Measurements from ENCODE around the gene CPE.

The CPE gene

DNA sequence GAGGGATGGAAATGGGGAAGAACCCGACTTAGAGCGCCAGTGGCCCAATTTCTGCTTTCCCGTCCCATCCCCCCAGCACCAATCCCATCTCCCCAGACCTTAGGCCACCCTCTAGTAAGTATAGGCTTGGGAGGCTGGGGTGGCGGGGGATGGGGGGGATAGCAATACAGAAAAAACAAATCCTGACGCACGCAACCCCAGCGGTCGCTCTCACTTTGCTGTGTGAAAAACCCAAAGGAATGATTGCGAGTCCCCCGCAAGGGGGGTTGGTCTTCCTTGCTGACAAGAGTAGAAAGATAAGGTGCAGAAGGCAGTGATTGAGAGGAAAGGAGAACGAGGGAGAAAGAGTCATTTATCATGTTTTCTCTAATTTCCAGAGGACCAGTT lies 863 bp downstream of the CPE start:
- ATAC-seq (ENCODE audit: low read depth) (no peak), DNase-seq (ENCODE audit: low spot score in 2 of 2) (no peak)
- Mint-ChIP-seq H3K4me1 (peaks cover 2% of the 10 kb centered on the region), H3K27me3 (peaks cover 17% of the 10 kb centered on the region), H3K36me3 (no peaks in the 10 kb centered on the region), H3K4me3 (peak overlapping the region; percentile 35), H3K9me3 (no peaks in the 10 kb centered on the region), H3K27ac (no peak overlapping the region)

DNA sequence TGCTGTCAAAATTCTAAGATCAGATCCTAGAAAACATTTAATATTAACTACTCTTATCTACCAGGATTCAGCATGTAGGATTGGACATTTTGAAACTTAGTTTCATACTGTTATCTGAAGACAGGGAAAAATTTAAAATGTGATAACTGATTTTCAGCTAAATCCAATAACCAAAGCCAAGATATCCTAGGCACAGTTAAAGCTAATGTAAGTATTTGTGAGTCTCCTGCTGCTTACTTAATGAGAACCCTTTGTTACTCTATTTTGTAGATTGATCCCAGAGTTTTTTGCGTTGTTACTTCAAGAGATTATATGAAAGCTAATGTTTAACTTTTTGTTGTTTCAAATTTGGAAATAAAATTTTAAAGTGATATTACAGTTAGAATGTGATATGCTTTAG lies 2.0 kb downstream of the CPE start:
- DNase-seq (ENCODE audit: low spot score in 2 of 2) = no peak
- H3K9me3 Mint-ChIP-seq = no peaks in the 10 kb centered on the region
- H3K36me3 Mint-ChIP-seq = no peaks in the 10 kb centered on the region
- H3K4me3 Mint-ChIP-seq = no peak overlapping the region
- peaks cover 2% of the 10 kb centered on the region for H3K4me1 Mint-ChIP-seq
- peaks cover 10% of the 10 kb centered on the region for H3K27me3 Mint-ChIP-seq
- H3K27ac Mint-ChIP-seq = no peak overlapping the region
- no peak for ATAC-seq (ENCODE audit: low read depth)

DNA sequence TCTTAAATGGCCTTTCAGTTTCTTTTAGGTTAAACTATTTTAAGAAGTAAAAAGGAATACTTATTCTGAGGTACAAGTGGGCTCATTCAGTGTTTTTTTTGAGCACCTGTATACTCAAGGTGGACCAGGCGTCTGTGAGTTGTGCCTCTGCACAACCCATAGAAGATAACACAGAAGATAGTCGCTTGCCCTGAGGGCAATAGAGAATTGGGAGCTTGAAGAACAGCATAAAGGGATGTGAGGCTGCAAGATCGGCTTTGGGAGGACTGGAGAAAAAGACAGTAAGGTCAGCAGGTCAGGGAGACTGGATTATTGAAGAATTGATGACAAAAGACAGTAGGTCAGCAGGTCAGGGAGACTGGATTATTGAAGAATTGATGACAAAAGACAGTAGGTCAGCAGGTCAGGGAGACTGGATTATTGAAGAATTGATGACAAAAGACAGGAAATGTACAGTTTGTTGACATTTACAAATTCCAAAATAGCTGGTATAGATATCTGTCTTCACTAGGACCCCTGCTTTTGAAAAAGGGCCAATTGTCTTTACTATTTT lies 3.1 kb downstream of the CPE start:
- Mint-ChIP-seq H3K27me3 (peaks cover 10% of the 10 kb centered on the region), H3K4me3 (no peak overlapping the region)

DNA sequence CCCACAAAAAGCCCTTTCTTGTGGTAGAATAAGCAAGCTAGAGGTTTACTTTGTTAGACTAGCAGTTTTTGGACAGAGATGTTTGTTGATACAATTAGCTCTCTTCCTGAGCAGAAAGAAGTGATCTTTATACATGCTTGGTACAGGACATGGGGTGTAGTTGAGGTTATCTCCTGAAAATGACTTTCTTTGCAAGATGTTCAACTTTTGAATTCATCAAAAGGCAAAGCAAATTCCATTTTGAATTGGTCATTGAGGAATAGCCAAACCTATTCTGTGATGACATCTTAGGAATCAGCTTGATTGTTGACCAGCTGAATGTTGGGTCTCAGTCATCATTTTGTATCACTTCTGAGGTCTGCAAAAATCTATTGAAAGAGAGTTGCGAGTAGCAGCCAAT lies 3.8 kb downstream of the CPE start:
- Mint-ChIP-seq H3K9me3 (no peaks in the 10 kb centered on the region), H3K4me1 (peaks cover 2% of the 10 kb centered on the region), H3K27me3 (peaks cover 12% of the 10 kb centered on the region), H3K36me3 (no peaks in the 10 kb centered on the region), H3K4me3 (no peak overlapping the region), H3K27ac (no peak overlapping the region)
- DNase-seq (ENCODE audit: low spot score in 2 of 2) (no peak), ATAC-seq (ENCODE audit: low read depth) (no peak)

More for the DNA sequence above, 3.1 kb downstream of the CPE start:
- Mint-ChIP-seq H3K27ac (no peak overlapping the region), H3K36me3 (no peaks in the 10 kb centered on the region), H3K9me3 (no peaks in the 10 kb centered on the region), H3K4me1 (peaks cover 2% of the 10 kb centered on the region)
- no peak for ATAC-seq (ENCODE audit: low read depth)
- no peak for DNase-seq (ENCODE audit: low spot score in 2 of 2)

DNA sequence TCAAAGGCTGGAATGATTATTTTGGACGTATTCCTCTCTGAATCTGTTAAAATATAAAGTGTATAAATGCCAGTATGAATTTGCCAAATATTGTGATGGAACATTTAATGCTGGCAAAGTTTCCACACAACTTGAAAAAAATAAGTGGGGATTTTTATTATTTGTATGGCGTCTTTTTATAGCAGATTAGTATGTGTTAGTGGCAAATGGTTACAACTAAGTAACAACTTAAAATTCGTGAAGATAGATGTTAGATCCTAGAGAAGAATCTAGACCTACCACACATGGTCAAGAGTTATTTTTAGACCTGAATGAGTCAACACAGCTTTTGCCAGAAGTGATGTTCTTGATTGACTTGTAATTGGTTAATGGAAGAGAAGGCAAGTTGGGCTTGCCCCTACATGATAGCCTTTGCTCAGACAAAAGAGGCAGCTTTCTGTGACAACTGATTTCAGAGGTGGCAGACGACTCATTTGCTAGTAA lies 4.8 kb downstream of the CPE start:
- Mint-ChIP-seq H3K4me3 (no peak overlapping the region), H3K27me3 (peaks cover 15% of the 10 kb centered on the region), H3K27ac (no peak overlapping the region), H3K9me3 (no peaks in the 10 kb centered on the region), H3K36me3 (no peaks in the 10 kb centered on the region), H3K4me1 (peaks cover 2% of the 10 kb centered on the region)
- ATAC-seq (ENCODE audit: low read depth) (no peak), DNase-seq (ENCODE audit: low spot score in 2 of 2) (no peak)

DNA sequence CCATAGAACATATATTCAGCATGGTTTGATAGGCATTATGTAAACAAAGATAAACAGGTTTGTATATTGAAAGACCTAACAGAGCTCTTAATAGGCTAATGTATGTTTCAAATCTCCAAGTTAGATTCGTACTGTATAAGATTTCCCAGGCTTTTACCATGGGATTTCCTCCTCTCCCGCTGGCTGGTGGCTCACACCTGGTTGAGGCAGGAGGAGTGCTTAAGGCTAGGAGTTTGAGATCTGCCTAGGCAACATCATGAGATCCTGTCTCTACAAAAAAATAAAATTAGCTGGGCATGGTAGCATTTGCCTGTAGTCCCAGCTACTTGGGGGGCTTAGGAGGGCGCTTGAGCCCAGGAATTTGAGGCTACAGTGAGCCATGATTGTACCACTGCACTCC lies 5.4 kb downstream of the CPE start:
- ATAC-seq (ENCODE audit: low read depth) = no peak
- Mint-ChIP-seq H3K27me3 (peaks cover 13% of the 10 kb centered on the region), H3K36me3 (no peaks in the 10 kb centered on the region), H3K4me1 (no peaks in the 10 kb centered on the region), H3K27ac (no peak overlapping the region), H3K4me3 (no peak overlapping the region), H3K9me3 (no peaks in the 10 kb centered on the region)
- no peak for DNase-seq (ENCODE audit: low spot score in 2 of 2)

DNA sequence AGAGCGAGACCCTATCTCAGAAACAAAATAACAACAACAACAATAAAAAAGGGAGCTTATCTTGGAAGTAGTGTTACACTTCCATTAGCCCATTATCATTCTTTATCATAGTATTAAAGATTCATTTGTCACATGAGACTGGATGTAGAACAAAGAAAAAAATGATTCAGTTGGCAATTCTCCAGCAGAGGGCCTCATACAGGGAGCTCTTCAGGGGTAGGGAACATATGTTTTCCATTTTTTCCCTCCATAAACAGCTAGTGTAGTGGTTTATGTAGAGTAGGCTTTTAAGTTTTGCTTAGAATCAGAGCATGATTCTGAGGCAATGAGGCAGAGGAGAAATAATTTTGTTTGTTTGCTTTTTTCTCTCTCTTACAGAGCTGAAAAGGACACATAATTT lies 5.8 kb downstream of the CPE start:
- H3K9me3 Mint-ChIP-seq = no peaks in the 10 kb centered on the region
- H3K4me1 Mint-ChIP-seq = no peaks in the 10 kb centered on the region
- ATAC-seq (ENCODE audit: low read depth) (no peak), DNase-seq (ENCODE audit: low spot score in 2 of 2) (no peak)
- no peak overlapping the region for H3K27ac Mint-ChIP-seq
- no peaks in the 10 kb centered on the region for H3K36me3 Mint-ChIP-seq
- H3K4me3 Mint-ChIP-seq = no peak overlapping the region
- H3K27me3 Mint-ChIP-seq = peaks cover 13% of the 10 kb centered on the region

DNA sequence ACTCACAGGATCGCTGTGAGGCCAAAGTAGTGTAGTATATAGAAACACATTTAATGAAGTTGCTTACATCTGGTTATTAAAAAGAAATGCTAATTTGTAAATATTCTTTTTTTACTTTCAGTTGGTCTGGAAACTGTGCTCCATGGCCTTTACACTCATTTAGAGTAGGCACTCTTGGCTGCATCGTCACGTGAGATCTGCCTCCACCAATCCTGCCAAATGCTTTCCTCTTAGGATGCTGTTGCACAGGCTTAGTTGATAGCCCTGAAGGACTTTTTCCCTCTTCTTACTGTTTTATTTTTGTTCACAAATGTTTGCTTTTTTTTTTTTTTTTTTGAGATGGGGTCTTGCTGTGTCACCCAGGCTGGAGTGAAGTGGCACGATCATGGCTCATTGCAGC lies 6.3 kb downstream of the CPE start:
- Mint-ChIP-seq H3K9me3 (no peaks in the 10 kb centered on the region), H3K36me3 (no peaks in the 10 kb centered on the region), H3K27ac (no peak overlapping the region), H3K4me3 (no peak overlapping the region), H3K4me1 (no peaks in the 10 kb centered on the region), H3K27me3 (peaks cover 9% of the 10 kb centered on the region)
- DNase-seq (ENCODE audit: low spot score in 2 of 2) = no peak
- no peak for ATAC-seq (ENCODE audit: low read depth)

DNA sequence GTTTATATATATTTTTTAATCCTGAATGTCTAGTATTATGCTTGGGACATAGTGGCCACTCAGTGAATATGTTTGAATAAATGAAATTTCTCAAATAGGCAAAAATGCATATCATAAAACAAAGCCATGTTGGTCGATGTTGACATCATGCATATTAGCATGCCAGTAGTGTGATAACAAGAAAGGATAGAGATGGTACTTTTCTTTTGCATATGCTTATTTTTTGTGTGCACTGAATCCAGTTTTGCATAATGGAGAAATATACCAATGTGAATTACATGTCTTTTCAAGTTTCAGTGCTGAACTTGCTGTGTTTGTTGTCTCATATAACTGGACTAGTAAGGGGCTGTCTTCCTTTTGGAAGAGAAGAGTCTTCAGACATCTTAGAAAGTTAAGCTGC lies 7.5 kb downstream of the CPE start:
- H3K27ac Mint-ChIP-seq = no peak overlapping the region

DNA sequence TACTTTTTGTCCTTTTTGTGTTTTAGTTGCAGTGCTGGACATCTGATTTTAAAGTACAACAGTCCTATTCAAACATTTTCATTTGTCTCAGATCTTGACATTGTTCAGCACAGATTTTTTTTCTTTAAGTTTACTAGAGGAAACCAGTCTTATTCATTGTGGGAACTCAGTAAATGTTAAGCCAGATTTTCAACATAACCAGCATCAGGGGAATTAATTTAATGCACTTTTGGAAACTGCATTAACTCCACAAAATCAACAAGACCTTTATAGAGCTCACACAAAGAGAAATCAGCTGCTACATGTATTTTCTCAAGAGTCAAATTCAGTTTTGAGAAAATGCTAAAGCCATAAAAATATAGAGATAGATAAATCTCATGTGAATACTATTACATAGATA lies 9.9 kb downstream of the CPE start:
- Mint-ChIP-seq H3K27me3 (peaks cover 8% of the 10 kb centered on the region), H3K36me3 (no peaks in the 10 kb centered on the region), H3K27ac (no peak overlapping the region), H3K4me1 (no peaks in the 10 kb centered on the region), H3K9me3 (no peaks in the 10 kb centered on the region), H3K4me3 (no peak overlapping the region)
- DNase-seq (ENCODE audit: low spot score in 2 of 2) = no peak
- no peak for ATAC-seq (ENCODE audit: low read depth)

More for the DNA sequence above, 7.5 kb downstream of the CPE start:
- Mint-ChIP-seq H3K4me3 (no peak overlapping the region), H3K27me3 (peaks cover 9% of the 10 kb centered on the region), H3K36me3 (no peaks in the 10 kb centered on the region), H3K9me3 (no peaks in the 10 kb centered on the region), H3K4me1 (no peaks in the 10 kb centered on the region)
- ATAC-seq (ENCODE audit: low read depth) = no peak
- DNase-seq (ENCODE audit: low spot score in 2 of 2) = no peak

DNA sequence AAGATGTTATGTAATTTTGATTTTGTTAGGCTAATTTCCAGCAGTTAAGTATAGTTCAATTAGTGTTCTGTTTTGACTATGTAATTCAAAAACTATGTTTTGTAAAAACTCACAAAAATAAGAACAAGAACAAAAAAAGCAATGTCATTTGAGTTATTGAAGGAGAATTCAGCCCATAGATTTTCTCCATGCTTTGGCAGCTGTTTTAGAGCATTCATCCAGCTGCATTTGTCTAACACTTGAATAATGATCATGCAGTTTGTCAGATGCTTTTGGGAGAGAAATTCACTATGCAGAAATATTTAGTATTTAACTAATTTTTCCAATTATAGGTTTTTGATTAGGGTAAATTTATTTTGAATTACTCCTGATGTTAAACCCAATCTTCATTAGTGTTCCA lies 14.2 kb downstream of the CPE start:
- H3K9me3 Mint-ChIP-seq = no peaks in the 10 kb centered on the region
- H3K27me3 Mint-ChIP-seq = peaks cover 1% of the 10 kb centered on the region
- no peak overlapping the region for H3K4me3 Mint-ChIP-seq
- no peaks in the 10 kb centered on the region for H3K36me3 Mint-ChIP-seq
- H3K27ac Mint-ChIP-seq = no peak overlapping the region
- no peak for DNase-seq (ENCODE audit: low spot score in 2 of 2)
- no peaks in the 10 kb centered on the region for H3K4me1 Mint-ChIP-seq
- ATAC-seq (ENCODE audit: low read depth) = no peak

DNA sequence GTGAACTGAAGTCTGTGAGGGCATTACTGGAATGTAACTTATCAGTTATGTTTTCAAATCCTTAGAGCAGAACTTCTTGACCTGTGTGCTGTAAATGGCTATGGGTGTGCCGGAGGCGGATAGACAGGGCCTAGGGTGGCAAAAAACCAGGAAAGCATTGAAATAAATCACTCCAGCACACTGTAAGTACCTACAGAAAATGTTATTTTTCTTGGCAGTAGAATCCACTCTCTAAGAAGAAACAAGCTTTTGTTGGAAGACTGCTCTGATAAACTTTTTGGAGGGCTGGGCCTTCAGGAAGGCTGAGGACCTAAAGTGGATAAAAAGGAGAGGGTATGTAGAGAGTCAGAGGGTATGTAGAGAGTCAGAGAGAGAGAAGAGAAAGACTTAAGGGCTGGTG lies 14.9 kb downstream of the CPE start:
- Mint-ChIP-seq H3K36me3 (no peaks in the 10 kb centered on the region), H3K27ac (no peak overlapping the region), H3K27me3 (peaks cover 1% of the 10 kb centered on the region), H3K4me1 (no peaks in the 10 kb centered on the region), H3K4me3 (no peak overlapping the region), H3K9me3 (no peaks in the 10 kb centered on the region)
- DNase-seq (ENCODE audit: low spot score in 2 of 2) (no peak), ATAC-seq (ENCODE audit: low read depth) (no peak)

DNA sequence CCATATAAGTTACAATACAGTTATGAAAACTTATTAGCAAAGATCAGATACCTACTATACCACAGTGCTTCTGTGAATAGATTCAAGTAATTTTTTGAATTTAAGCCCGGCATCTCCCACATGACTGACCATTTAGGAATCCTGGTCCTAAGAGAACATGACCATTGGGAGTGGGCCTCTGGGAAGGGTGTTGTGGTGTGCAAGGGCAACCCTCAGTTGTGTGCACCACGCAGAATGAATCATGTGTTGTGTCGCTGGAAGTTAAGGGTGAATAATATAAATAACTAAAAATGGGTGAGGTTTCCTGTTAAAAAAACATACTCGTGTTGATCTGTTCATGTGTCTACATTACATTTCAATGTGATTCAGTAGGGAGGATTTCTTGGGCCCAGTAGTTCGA lies 15.5 kb downstream of the CPE start:
- Mint-ChIP-seq H3K36me3 (no peaks in the 10 kb centered on the region), H3K9me3 (no peaks in the 10 kb centered on the region), H3K27me3 (peaks cover 1% of the 10 kb centered on the region), H3K27ac (no peak overlapping the region), H3K4me1 (no peaks in the 10 kb centered on the region), H3K4me3 (no peak overlapping the region)
- no peak for ATAC-seq (ENCODE audit: low read depth)
- no peak for DNase-seq (ENCODE audit: low spot score in 2 of 2)

DNA sequence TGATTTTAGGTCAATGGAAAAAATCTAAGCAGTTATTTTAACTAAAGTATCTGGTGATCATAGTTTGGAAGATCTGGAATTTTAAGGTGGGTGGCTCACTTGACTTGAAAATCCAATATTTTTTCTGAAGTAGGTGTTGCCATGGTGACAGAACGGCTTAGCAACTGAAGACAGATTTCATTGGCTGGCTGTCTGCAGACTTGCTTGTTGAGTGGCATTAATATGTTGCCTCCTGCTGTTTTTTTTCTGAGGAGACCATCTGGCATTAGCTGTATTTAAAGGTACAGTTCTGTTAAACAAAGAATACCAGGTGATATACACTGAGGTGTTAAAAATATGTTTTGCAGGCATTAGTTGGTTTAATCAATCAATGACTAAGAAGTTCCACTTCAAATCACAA lies 19.8 kb downstream of the CPE start:
- peaks cover 2% of the 10 kb centered on the region for H3K27me3 Mint-ChIP-seq
- DNase-seq (ENCODE audit: low spot score in 2 of 2) (no peak), ATAC-seq (ENCODE audit: low read depth) (peak; percentile 51)
- no peaks in the 10 kb centered on the region for H3K4me1 Mint-ChIP-seq
- no peak overlapping the region for H3K4me3 Mint-ChIP-seq
- H3K36me3 Mint-ChIP-seq = no peaks in the 10 kb centered on the region
- no peaks in the 10 kb centered on the region for H3K9me3 Mint-ChIP-seq
- H3K27ac Mint-ChIP-seq = no peak overlapping the region

DNA sequence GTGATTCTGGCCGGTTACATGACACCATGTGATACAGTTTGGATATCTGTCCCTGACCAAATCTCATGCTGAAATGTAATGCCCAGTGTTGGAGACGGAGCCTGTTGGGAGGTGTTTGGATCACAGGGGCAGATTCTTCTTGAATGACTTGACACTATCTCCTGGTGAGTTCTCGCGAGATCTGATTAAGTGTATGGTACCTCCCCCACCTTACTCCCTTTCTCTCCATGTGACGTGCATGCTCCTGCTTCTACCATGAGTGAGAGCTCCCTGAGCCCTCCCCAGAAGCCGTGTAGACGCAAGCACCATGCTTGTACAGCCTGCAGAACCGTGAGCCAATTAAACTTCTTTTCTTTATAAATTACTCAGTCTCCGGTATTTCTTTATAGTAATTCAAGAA lies 23.6 kb downstream of the CPE start:
- no peak for DNase-seq (ENCODE audit: low spot score in 2 of 2)
- Mint-ChIP-seq H3K27ac (no peak overlapping the region), H3K9me3 (no peaks in the 10 kb centered on the region), H3K4me3 (no peak overlapping the region), H3K27me3 (peaks cover 2% of the 10 kb centered on the region), H3K4me1 (no peaks in the 10 kb centered on the region), H3K36me3 (no peaks in the 10 kb centered on the region)
- ATAC-seq (ENCODE audit: low read depth) = no peak

Measured in memory B cell (primary cell).